Neural crest cell (in vitro differentiated cells): Measurements from ENCODE around the gene HS3ST4. TPM values are rescaled to one million over a fixed set of nuclear protein-coding genes. Genes with fewer than 3 reads are reported as not detected.

ENCODE experiments used
- DNase-seq: peaks from one replicate; pipeline ENCODE4 v3.0.0; 2021; ENCODE audit warnings: low read depth, mixed read lengths, low spot score
- H3K27ac Mint-ChIP-seq: one replicate; pipeline ENCODE4 v1.8.0; 2021; ENCODE audit warnings: mild to moderate bottlenecking, mixed read lengths; ENCODE audit not compliant: unreplicated experiment
- H3K27me3 Mint-ChIP-seq: 2 replicates; pipeline ENCODE4 v1.8.0; 2021; ENCODE audit warnings: low read depth, mild to moderate bottlenecking, mixed read lengths
- H3K36me3 Mint-ChIP-seq: 2 replicates; pipeline ENCODE4 v1.8.0; 2021; ENCODE audit warnings: low read depth, mild to moderate bottlenecking, mixed read lengths
- H3K4me1 Mint-ChIP-seq: 2 replicates; pipeline ENCODE4 v1.8.0; 2021; ENCODE audit warnings: mixed read lengths
- H3K4me3 Mint-ChIP-seq: one replicate; pipeline ENCODE4 v1.8.0; 2021; ENCODE audit warnings: mild to moderate bottlenecking, mixed read lengths
- H3K9me3 Mint-ChIP-seq: 2 replicates; pipeline ENCODE4 v1.8.0; 2021; ENCODE audit warnings: mixed read lengths
- microRNA-seq: library from miRNA; unstranded; fragments of <30 nt; microRNA quantifications from one replicate; pipeline ENCODE4, GENCODE V29; 2020
- total RNA-seq: library from RNA; stranded (reverse); gene quantifications from 2 replicates; pipeline ENCODE4 v1.2.1, GENCODE V29; 2021
- TF ChIP-seq, protein P1 (sequence below): fragments of 200-600 bp; sonication (generic); conservative IDR thresholded peaks from 2 replicates; pipeline ENCODE4 v1.5.0; 2021; ENCODE audit warnings: antibody characterized with exemption, mild to moderate bottlenecking

HS3ST4 gene
- total RNA-seq, 1 donor from 2014 or later: 1.1 TPM

DNA sequence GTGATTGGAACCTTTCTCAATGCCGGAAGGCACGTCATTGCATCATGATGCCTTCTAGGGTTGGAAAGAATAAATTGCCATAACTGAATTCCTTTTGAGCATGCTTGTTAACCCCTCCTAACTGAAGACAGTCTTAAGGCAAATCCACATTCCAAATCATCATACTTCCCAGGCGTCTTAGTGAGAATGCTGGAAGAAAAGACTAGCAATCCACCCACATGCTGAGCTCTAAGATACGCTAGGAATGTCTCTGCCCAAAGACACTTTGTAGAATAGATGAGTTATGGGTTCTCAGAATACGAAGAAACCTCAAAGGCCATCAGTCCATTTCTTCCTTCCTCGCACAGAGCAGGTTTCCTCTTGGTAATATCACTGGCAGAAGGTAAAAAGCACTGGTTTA lies 486.5 kb downstream of the HS3ST4 start:
- DNase-seq: no peak
- TF ChIP-seq, protein P1, sequence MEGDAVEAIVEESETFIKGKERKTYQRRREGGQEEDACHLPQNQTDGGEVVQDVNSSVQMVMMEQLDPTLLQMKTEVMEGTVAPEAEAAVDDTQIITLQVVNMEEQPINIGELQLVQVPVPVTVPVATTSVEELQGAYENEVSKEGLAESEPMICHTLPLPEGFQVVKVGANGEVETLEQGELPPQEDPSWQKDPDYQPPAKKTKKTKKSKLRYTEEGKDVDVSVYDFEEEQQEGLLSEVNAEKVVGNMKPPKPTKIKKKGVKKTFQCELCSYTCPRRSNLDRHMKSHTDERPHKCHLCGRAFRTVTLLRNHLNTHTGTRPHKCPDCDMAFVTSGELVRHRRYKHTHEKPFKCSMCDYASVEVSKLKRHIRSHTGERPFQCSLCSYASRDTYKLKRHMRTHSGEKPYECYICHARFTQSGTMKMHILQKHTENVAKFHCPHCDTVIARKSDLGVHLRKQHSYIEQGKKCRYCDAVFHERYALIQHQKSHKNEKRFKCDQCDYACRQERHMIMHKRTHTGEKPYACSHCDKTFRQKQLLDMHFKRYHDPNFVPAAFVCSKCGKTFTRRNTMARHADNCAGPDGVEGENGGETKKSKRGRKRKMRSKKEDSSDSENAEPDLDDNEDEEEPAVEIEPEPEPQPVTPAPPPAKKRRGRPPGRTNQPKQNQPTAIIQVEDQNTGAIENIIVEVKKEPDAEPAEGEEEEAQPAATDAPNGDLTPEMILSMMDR: no peak
- Mint-ChIP-seq H3K4me3 (no peak overlapping the region), H3K27me3 (no peaks in the 10 kb centered on the region), H3K9me3 (peaks cover 2% of the 10 kb centered on the region), H3K36me3 (peaks cover 6% of the 10 kb centered on the region), H3K4me1 (peaks cover 6% of the 10 kb centered on the region), H3K27ac (no peak overlapping the region)

DNA sequence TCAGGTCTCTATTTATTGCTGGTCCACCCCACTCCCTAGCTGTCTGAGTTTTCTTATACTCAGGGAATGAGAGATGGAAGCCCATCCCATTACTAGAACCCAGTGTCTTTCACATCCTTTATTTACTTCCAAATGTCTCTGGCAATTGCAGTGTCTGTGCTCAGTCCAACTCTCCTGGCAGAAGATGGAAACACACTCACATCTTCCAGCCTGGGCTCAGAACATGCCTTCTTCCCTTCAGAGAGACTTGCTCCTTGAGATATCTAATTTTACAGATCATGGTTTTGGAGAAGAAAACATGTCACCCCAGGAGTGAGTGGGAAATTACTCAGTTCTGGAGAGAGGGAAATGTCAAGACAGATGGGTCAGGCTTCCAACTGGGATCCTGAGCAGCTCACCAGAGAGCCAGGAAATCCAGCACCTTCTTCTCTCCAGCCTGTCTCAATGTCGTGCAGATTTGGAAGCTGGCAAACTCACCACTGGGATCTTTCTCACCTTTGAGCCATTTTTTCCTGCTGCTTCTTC lies 494.4 kb downstream of the HS3ST4 start:
- peaks cover 4% of the 10 kb centered on the region for H3K36me3 Mint-ChIP-seq
- no peak for DNase-seq
- no peak overlapping the region for H3K4me3 Mint-ChIP-seq
- H3K27ac Mint-ChIP-seq: no peak overlapping the region
- H3K27me3 Mint-ChIP-seq: no peaks in the 10 kb centered on the region
- peaks cover 5% of the 10 kb centered on the region for H3K9me3 Mint-ChIP-seq
- no peaks in the 10 kb centered on the region for H3K4me1 Mint-ChIP-seq
- TF ChIP-seq, protein P1: no peak

Small RNA genes within 50 kb of the gene (microRNA-seq; reads per million reads assigned to microRNA genes)
- gene MIR548W: not detected
